Neuronal stem cell (in vitro differentiated cells): Measurements from ENCODE around the gene PSME3IP1.

ENCODE experiments used
- DNase-seq: peaks from one replicate; pipeline ENCODE4 v3.0.0-alpha.2; 2013; ENCODE audit warnings: low spot score
- H2AFZ ChIP-seq: one replicate; pipeline ENCODE4 v1.6.1; 2013; ENCODE audit warnings: mild to moderate bottlenecking, low read length, inconsistent platforms
- H2AK5ac ChIP-seq: 2 replicates; pipeline ENCODE4 v1.6.1; 2013; ENCODE audit warnings: low read depth, mild to moderate bottlenecking, inconsistent platforms, low read length, moderate library complexity, mixed read lengths
- H2BK120ac ChIP-seq: 2 replicates; pipeline ENCODE4 v1.6.1; 2013; ENCODE audit warnings: low read depth, mild to moderate bottlenecking, inconsistent platforms, low read length, moderate library complexity, mixed read lengths
- H2BK12ac ChIP-seq: one replicate; pipeline ENCODE4 v1.6.1; 2013; ENCODE audit warnings: low read length, inconsistent platforms
- H2BK15ac ChIP-seq: 2 replicates; pipeline ENCODE4 v1.6.1; 2013; ENCODE audit warnings: mild to moderate bottlenecking, low read length, inconsistent platforms, mixed read lengths
- H2BK5ac ChIP-seq: one replicate; pipeline ENCODE4 v1.6.1; 2013; ENCODE audit warnings: inconsistent platforms, mild to moderate bottlenecking, low read length, moderate library complexity
- H3K14ac ChIP-seq: one replicate; pipeline ENCODE4 v1.6.1; 2013; ENCODE audit warnings: low read length, inconsistent platforms
- H3K18ac ChIP-seq: 2 replicates; pipeline ENCODE4 v1.6.1; 2013; ENCODE audit warnings: low read length, inconsistent platforms
- H3K23ac ChIP-seq: 2 replicates; pipeline ENCODE4 v1.6.1; 2013; ENCODE audit warnings: low read depth, mild to moderate bottlenecking, mixed read lengths, low read length, inconsistent platforms; ENCODE audit not compliant: poor library complexity
- H3K27ac ChIP-seq: replicated peaks from 3 replicates; pipeline ENCODE4 v1.5.1; 2013; ENCODE audit warnings: low read length, inconsistent platforms
- H3K27me3 ChIP-seq, 3 experiments: 2 replicates each; pipeline ENCODE4 v1.6.1; 2013; ENCODE audit warnings: low read length in 3 of 3, mild to moderate bottlenecking in 2 of 3, inconsistent platforms in 1 of 3, low read depth in 1 of 3, mixed read lengths in 1 of 3, moderate library complexity in 1 of 3; ENCODE audit not compliant: control insufficient read depth in 3 of 3, insufficient read depth in 3 of 3
- H3K36me3 ChIP-seq, 2 donors: replicated peaks in 1 of 2; 2 replicates each; pipeline ENCODE4 v1.6.1; 2013; ENCODE audit warnings: low read length in 2 of 2; ENCODE audit not compliant: control insufficient read depth in 2 of 2, insufficient read depth in 2 of 2
- H3K4ac ChIP-seq: 2 replicates; pipeline ENCODE4 v1.6.1; 2013; ENCODE audit warnings: inconsistent platforms, mild to moderate bottlenecking, low read length, moderate library complexity
- H3K4me1 ChIP-seq, 2 donors: 1 replicate in 1 of 2; 2 replicates in 1 of 2; pipeline ENCODE4 v1.6.1; 2013; ENCODE audit warnings: low read length in 2 of 2, low read depth in 1 of 2; ENCODE audit not compliant: control insufficient read depth in 2 of 2, insufficient read depth in 1 of 2
- H3K4me2 ChIP-seq: one replicate; pipeline ENCODE4 v1.6.1; 2013; ENCODE audit warnings: mild to moderate bottlenecking, low read length, inconsistent platforms; ENCODE audit not compliant: insufficient read depth, poor library complexity, severe bottlenecking
- H3K4me3 ChIP-seq, 2 donors: 2 replicates each; pipeline ENCODE4 v1.5.1; 2013; ENCODE audit warnings: low read length in 2 of 2, mild to moderate bottlenecking in 2 of 2, inconsistent platforms in 1 of 2, moderate library complexity in 1 of 2
- H3K79me1 ChIP-seq: one replicate; pipeline ENCODE4 v1.6.1; 2013; ENCODE audit warnings: low read depth, mild to moderate bottlenecking, inconsistent platforms, low read length, moderate library complexity
- H3K9ac ChIP-seq: one replicate; pipeline ENCODE4 v1.6.1; 2013; ENCODE audit warnings: mild to moderate bottlenecking, low read depth, low read length, inconsistent platforms; ENCODE audit not compliant: poor library complexity
- H3K9me3 ChIP-seq, 2 donors: replicated peaks in 1 of 2; 2 replicates each; pipeline versions ENCODE3 to v1.6.1; 2013; ENCODE audit warnings: low read length in 2 of 2, mild to moderate bottlenecking in 2 of 2, inconsistent platforms in 1 of 2, low read depth in 1 of 2, mixed read lengths in 1 of 2, moderate library complexity in 1 of 2; ENCODE audit not compliant: control insufficient read depth in 2 of 2, insufficient read depth in 1 of 2
- H4K8ac ChIP-seq: one replicate; pipeline ENCODE4 v1.6.1; 2013; ENCODE audit warnings: low read depth, mild to moderate bottlenecking, inconsistent platforms, low read length, moderate library complexity
- H4K91ac ChIP-seq: one replicate; pipeline ENCODE4 v1.6.1; 2013; ENCODE audit warnings: low read length, low read depth, mild to moderate bottlenecking, inconsistent platforms; ENCODE audit not compliant: poor library complexity
- WGBS, 2 donors: extraction: QIAGEN DNeasy Blood & Tissue Kit; methylation state at CpG; one replicate each; pipeline ENCODE4 v1.1.7; 2013; ENCODE audit warnings: missing lambda C conversion rate in 2 of 2, mixed read lengths in 1 of 2; ENCODE audit not compliant: insufficient read length in 2 of 2, insufficient replicate concordance in 1 of 2; ENCODE audit errors: extremely low coverage in 2 of 2; 5-methylcytosine and 5-hydroxymethylcytosine counted together

PSME3IP1 gene

GRCh38 chr16:57138281-57138935, 47.4 kb downstream of the PSME3IP1 start:
- WGBS, 2 donors = no CpG with 5 or more reads among the region's 10 CpGs
- Histone ChIP-seq H3K4me2 (no peak overlapping the region), H2AK5ac (peak overlapping the region; percentile 18), H2BK120ac (no peak overlapping the region), H2BK15ac (peak overlapping the region; percentile 30), H4K91ac (no peak overlapping the region), H3K4me3 (no peak overlapping the region), H3K4ac (no peak overlapping the region), H2BK12ac (no peak overlapping the region), H2BK5ac (peak overlapping the region; percentile 20), H3K27ac (no peak overlapping the region), H3K27me3 (no peaks in the 10 kb centered on the region), H3K9me3 (no peaks in the 10 kb centered on the region), H3K79me1 (no peaks in the 10 kb centered on the region), H3K36me3 (peaks cover 5 to 39% of the 10 kb centered on the region in 2 donors), H2AFZ (no peak overlapping the region), H4K8ac (no peak overlapping the region), H3K9ac (no peak overlapping the region), H3K18ac (no peak overlapping the region), H3K23ac (no peak overlapping the region), H3K4me1 (peaks cover 7% of the 10 kb centered on the region in 2 donors), H3K14ac (no peak overlapping the region)
- DNase-seq = no peak

GRCh38 chr16:57137566-57138273, 48.1 kb downstream of the PSME3IP1 start:
- Histone ChIP-seq H4K8ac (peak overlapping the region; percentile 23), H3K4me3 (peak overlapping the region in 1 of 2 donors; percentile 21), H3K23ac (no peak overlapping the region), H3K79me1 (no peaks in the 10 kb centered on the region), H2BK5ac (peak overlapping the region; percentile 20), H3K18ac (peak overlapping the region; percentile 17), H3K9ac (peak overlapping the region; percentile 44), H2BK12ac (peak overlapping the region; percentile 10), H3K27ac (no peak overlapping the region), H3K4me1 (peaks cover 7 to 12% of the 10 kb centered on the region in 2 donors), H3K9me3 (no peaks in the 10 kb centered on the region), H2BK120ac (no peak overlapping the region), H2AK5ac (peak overlapping the region; percentile 19), H3K4me2 (no peak overlapping the region), H3K27me3 (no peaks in the 10 kb centered on the region), H3K14ac (peak overlapping the region; percentile 21), H4K91ac (peak overlapping the region; percentile 12), H3K4ac (no peak overlapping the region), H2BK15ac (peak overlapping the region; percentile 30), H2AFZ (no peak overlapping the region), H3K36me3 (peaks cover 5 to 39% of the 10 kb centered on the region in 2 donors)
- no peak for DNase-seq
- WGBS, 2 donors = no CpG with 5 or more reads among the region's 10 CpGs

GRCh38 chr16:57137043-57137442, 48.8 kb downstream of the PSME3IP1 start:
- Histone ChIP-seq H2BK120ac (peak overlapping the region; percentile 91), H3K9ac (no peak overlapping the region), H2BK5ac (no peak overlapping the region), H2AFZ (no peak overlapping the region), H2BK15ac (no peak overlapping the region), H3K4me3 (no peak overlapping the region), H2BK12ac (no peak overlapping the region), H3K27me3 (no peaks in the 10 kb centered on the region), H3K4me2 (no peak overlapping the region), H3K27ac (no peak overlapping the region), H3K4ac (peak overlapping the region; percentile 84), H3K36me3 (peaks cover 5 to 39% of the 10 kb centered on the region in 2 donors), H4K91ac (no peak overlapping the region), H3K14ac (no peak overlapping the region), H3K4me1 (peaks cover 14 to 17% of the 10 kb centered on the region in 2 donors), H3K23ac (no peak overlapping the region), H3K18ac (peak overlapping the region; percentile 70), H3K9me3 (no peaks in the 10 kb centered on the region), H3K79me1 (no peaks in the 10 kb centered on the region), H4K8ac (no peak overlapping the region), H2AK5ac (peak overlapping the region; percentile 19)
- no peak for DNase-seq
- WGBS, 2 donors = no CpG with 5 or more reads among the region's 14 CpGs

- Histone ChIP-seq H2AK5ac (peak overlapping the region; percentile 72), H2BK120ac (no peak overlapping the region), H3K79me1 (peaks cover 2% of the 10 kb centered on the region), H3K4me2 (no peak overlapping the region), H4K91ac (no peak overlapping the region), H2BK15ac (peak overlapping the region; percentile 31), H3K4ac (no peak overlapping the region), H3K9ac (no peak overlapping the region), H2AFZ (no peak overlapping the region), H4K8ac (no peak overlapping the region), H3K27ac (no peak overlapping the region), H3K4me3 (no peak overlapping the region), H3K4me1 (peaks cover 24 to 28% of the 10 kb centered on the region in 2 donors), H2BK12ac (no peak overlapping the region), H3K14ac (no peak overlapping the region), H3K9me3 (no peaks in the 10 kb centered on the region), H3K36me3 (peaks cover 5 to 37% of the 10 kb centered on the region in 2 donors), H2BK5ac (peak overlapping the region; percentile 42), H3K18ac (no peak overlapping the region), H3K23ac (no peak overlapping the region), H3K27me3 (no peaks in the 10 kb centered on the region)
- WGBS, 2 donors = no CpG with 5 or more reads among the region's 2 CpGs
- no peak for DNase-seq
These were observed 50.9 kb downstream of the PSME3IP1 start for GRCh38 chr16:57134982-57135381.
